ENCODE measurements around the gene HDAC2.
A peak's percentile ranks its signal among the peaks of the same experiment; 100 is the strongest.
"Not testable (repeated sequence)": the region's sequence is repeated elsewhere in the genome, so short reads cannot be mapped to it uniquely, and the experiment has no call there.

Gene HDAC2

DNA sequence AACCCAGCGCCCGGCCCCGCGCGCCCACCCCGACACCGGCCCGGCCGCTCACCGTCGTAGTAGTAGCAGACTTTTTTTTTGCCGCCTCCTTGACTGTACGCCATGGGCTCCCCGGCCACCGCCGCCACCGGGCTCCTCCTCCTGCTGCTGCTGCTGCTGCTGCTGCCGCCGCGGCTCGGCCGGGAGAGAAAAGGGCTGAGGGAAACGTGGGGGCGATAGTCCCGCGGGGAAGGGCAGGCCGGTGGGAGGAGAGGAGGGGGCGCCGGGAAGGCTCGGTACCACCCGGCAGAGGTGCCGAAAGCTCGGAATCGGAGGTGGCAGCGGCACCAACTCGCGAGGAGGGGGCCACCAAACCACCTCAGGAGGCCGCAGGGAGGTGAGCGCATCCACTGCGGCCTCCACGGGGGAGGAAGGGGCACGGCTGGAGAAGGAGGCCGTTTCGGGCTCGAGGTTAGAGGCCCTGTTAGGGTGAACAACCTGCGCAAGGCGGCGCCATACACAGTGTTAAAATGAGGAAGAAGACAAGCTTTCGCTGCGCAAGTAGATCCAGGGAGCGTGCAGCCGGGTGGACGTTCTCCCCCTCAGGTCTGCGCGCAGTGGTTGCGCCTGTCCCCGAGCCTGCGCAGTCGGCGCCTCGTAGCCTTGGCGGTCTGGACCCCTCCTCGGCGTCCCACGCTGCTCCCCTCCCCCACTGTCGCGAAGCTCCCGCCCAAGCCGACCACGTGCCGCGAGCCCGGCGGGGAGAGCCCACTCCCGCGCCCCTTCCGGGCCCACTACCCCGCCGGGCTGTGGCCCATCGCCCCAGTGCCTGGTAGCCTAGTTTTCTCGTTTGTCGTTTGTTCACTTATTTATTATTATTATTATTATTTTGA, at the start of gene HDAC2:
HDAC2 (minus strand) TSS at position 344 of the 872 bp plus-strand sequence; CDS start at position 104, 240 bp downstream.
- peak; percentile 89 for DNase-seq

DNA sequence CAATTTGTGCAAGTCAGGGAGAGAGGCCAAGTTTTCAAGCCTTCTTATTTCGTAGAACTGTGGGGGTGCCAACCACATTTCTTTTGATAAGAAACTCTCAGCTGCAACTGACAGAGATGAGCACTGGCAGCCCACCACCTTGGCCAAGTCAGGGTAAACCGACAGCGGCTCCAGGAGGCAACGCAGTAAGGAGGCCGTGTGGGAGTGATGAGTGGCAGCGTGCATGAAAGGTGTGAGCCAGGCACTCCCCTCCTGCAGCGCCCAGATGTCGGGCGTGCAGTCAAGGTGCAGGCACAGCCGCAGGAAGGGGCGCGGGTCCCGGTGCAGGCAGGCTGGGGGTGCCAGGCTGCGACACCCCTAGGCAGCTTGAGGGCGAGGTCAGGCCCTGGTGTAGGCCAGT, 49.2 kb upstream of the HDAC2 start:
- DNase-seq, result no peak

DNA sequence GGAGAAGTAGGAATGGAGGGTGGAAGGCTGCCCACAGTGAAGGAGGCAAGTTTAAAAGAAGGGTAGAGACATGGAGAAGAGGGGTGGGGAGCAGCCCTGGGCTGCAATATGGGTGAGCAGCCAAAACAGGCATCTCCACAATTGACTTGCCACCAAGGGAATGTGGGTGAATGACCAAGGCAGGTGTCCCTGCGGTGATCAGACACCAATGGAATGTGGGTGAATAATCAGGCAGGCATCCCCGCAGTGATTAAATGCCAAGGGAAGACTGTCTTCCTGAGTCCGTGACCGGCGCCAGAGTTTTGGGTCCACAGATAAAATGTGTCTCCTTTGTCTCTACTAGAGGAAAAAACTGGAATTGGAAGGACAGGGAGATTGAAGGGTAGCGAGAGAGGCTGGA, 46.2 kb upstream of the HDAC2 start:
- DNase-seq, result not testable (repeated sequence)

DNA sequence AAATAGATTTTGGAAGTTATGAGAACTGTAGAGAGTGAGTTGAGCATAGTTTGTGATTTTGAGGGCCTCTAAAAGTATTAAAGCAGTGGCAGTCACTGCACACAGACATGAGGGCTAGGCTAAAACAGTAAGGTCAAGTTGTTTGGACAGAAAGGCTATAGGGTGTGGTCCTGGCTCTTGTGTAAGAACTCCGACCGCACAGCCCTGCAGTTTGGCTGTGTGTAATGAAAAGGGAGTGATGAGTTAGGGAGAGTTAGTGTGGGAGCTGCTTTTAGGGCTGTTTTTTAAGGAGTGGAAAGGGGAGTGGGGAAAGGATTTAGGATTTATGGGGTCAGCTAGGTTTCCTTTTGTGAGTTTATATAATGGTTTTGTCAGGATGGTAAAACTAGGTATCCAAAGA, 43.2 kb upstream of the HDAC2 start:
- not testable (repeated sequence) for DNase-seq

DNA sequence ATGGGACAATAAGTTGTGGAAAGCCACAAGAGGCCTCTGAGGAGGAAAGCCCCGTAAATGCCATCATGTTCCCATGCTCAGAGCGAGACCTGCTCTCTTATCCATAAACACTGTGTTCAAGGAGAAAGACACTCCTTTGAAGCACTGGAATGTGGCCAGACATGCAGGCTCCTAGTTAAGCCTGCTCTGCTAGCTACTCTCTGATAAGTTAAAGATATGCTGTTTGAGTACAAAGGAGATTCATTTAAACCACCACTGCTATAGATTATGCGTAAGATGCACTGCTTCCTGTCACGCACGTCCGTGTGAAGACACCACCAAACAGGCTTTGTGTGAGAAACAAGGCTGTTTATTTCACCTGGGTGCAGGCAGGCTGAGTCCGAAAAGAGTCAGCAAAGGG, 40.5 kb upstream of the HDAC2 start:
- DNase-seq, result not testable (repeated sequence)

DNA sequence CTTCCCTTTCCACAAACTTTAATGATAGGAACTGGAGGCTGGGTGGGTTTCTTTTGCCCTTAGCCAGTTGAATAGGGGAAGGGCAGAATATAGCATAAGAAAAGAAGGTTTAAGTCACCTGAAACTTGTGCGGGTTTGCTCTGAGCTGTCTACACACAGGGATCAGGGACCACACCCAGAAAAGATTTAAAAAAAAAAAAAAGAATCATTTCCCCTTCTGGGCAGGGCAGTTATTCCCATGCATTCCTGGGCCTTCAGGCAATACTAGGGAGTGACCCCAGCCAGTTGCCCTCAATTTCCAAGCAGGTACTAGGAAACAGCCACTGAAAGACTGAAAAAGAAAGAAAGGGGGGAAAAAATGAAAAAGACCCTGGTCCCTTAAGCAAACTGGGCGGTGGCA, 39.6 kb upstream of the HDAC2 start:
- DNase-seq, result no peak

DNA sequence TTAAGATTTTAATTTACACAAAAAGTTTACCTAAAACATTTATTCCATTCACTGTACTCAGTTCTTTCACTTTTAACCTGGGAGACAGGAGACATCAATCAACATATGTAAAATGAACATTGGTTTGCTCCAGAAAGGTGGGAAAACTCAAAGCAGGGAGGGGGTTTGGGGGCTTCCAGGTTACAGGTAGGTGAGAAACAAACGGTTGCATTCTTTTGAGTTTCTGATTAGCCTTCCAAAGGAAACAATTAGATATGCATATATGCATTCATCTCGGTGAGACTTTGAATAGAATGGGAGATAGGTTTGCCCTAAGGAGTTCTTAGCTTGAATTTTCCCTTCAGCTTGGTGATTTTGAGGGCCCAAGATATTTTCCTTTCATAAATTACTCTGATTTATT, 38.2 kb upstream of the HDAC2 start:
- no peak for DNase-seq

DNA sequence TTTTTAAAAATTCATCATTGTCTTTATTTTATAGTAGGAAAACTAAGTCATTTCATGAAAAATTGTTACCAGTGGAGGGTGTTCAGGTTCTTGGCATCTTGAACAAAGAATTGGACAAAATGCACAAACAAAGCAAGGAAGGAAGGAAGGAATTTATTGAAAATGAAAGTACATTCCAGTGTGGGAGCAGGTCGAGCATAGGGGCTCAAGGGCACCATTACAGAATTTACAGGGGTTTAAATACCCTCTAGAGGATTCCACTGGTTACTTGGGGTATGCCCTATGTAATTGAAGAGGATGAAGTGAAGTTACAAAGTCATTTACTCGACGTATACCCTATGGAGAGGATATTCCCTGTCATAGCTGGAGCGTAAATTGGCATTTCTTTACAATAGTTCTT, 37.4 kb upstream of the HDAC2 start:
- no peak for DNase-seq

DNA sequence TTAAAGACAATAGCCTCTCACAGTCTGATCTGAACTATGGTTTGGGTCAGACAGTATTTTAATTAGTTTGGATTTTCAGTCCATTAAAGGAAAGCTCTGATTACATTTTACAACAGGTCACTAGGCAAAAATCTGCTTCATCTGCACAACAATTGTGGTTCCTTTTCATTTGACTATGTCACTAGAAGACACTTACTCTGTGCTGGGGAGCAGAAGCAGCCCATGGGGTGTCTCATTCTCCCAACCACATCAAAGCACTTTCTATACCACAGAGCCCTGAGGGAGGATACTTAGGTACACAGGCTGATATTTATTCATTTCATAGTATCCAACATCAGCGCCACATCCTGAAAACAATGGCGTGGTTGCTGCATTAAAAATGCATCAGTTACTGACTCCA, 36.6 kb upstream of the HDAC2 start:
- DNase-seq, result no peak

DNA sequence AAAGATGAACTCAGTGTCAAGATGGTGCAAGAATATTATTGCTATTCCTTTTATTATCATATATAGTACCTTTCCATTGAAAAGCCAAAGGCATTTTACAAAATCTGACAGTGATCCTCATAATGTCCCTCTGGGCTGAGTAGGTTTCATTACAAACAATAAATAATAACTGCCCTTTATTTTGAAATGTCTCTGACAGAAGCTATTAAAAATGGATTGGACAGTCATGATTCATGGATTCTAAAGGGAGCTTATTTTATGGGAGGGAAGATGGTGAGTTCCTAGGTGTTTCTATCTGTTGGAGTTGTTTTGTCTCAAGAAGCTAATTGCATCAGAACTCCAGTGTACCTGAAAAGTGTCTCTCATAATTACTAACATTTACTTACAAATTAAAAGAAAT, 30.4 kb upstream of the HDAC2 start:
- no peak for DNase-seq

DNA sequence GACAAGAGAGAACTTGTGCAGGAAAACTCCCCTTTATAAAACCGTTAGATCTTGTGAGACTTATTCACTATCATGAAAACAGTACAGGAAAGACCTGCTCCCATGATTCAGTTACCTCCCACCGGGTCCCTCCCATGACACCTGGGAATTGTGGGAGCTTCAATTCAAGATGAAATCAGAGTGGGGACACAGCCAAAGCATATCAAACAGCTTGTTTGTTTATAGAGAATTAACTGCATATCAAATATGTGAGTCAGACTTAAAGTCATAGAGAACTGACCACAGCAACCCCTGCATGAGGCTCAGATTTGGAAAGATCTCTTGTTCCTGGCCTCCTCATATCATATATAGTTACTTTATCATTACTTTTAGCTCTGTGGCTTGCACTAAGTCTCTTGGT, 29.1 kb upstream of the HDAC2 start:
- DNase-seq, result no peak

DNA sequence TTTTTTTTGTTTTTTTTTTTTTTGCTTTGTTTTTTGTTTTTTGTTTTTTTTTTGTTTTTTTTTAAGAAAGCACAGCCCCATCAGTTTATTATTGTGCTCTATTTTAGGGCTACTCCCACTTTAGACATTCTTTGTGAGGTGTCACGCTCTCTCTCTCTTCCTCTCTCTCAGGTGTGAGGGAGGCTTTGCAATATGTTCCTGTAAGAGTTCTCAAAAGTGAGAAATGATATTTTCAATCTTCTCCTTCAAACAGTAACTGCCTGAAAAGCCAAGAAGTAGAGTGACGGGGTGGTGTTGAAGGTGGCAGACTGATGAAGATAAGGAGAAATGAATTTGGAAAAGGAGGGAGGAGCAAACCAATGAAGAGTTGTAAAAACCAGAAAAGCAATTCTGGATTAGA, 28.3 kb upstream of the HDAC2 start:
- no peak for DNase-seq

DNA sequence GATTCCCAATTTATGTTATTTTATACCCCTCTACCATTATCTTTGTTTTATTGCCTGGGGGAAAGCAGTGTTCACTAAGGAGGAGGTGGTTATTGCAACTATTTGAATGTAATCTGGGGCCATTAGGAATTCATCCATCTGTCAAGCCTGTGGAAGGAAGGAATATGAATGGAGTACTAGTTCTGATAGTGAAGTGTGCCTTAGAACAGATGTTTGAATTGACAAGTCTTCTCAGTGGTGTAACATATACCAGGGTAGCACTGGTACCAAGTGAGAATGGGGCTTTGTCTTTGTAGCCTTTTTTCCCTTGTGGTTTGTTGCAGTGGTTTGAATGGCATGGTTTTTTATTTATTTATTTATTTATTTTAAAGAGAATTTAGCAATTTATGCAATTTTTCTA, 27.9 kb upstream of the HDAC2 start:
- DNase-seq, result no peak

DNA sequence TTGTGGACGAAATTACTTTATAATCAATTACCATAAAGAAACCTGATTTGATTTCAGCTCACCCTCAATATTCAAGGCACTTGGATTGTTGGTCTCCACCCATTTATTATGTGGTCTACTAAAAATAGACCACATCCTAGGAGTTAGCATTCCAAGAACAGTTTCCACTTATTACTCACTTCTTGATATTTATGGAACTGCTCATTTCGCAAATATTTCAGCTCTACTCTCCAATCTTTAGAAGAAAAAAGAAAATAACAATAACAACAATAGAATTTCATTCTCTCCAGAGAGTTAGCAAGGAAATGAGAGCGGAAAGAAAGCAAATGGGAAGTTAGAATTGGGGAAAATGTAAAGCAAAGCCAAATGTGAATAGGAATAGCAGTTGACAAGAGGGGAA, 26.2 kb upstream of the HDAC2 start:
- no peak for DNase-seq

DNA sequence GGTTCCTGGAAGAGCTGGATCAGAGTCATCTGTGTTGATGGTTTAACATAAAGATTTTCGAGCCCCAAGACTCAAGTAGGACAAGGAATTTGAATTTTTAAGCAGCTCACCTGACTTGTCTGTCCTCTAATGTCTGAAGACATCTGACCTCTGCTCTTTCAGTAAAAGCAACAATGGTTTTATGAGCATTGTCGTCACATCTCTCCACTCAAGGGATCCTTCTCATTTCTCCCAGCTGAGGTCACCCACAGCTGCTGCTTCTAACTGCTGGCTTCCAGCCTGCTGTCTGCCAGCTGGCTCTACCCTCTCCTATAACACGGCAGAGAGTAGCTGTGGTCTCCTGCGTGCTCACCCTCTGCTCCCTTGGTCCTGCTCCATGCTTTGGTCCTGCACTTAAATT, 24.7 kb upstream of the HDAC2 start:
- peak; percentile 62 for DNase-seq

DNA sequence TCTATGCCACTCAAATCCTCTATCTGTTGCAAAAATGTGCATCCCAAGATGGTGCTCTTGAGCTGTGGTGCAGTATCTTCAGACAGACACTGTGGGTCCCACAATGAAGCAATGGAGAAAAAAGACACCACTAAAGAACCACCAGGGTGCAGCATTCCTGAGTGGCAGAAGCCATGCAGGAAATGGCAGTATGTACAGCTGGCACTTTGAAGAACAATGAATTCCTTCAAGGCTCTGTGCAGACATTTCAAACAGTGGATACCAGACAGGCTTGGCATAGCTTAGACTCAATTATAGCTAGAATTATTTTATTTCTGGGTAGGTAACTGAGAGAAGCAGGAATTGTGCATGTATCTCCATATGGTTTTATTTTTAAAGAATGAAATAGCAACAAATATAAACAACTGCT, 24.0 kb upstream of the HDAC2 start:
- DNase-seq, result peak; percentile 46

DNA sequence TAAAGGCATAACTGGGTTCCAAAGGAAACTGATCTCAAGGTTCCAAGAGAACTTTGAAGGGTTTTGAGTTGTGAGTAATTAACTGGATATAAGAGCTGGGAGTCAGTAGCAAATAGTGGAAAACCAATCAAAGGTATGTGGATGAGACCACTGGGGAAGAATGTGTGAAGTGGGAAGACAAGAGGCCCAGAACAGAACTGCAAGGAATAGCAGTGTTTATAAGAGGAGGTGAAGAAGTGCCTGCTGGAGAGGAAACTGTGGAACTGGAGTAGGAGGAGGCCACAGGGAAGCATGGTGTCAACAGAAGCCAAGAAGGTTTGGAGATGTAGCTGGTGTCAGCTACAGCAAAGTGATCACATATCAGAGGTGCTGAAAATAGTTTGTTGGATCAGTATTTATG, 18.7 kb upstream of the HDAC2 start:
- DNase-seq, result no peak

DNA sequence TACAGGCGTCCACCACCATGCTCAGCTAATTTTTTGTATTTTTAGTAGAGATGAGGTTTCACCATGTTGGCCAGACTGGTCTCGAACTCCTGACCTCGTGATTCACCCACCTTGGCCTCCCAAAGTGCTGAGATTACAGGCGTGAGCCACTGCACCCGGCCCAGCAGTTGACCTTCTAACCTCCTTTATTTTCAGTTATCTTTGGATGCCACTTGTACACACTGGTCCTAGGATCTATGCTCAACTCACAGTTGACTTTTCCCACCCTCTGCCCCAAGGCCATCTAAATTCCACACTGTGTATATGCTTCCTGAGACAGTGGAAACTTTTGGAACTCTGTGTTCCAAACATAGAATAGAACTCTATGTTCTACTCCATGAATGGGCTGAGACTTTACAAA, 11.7 kb upstream of the HDAC2 start:
- DNase-seq, result not testable (repeated sequence)

DNA sequence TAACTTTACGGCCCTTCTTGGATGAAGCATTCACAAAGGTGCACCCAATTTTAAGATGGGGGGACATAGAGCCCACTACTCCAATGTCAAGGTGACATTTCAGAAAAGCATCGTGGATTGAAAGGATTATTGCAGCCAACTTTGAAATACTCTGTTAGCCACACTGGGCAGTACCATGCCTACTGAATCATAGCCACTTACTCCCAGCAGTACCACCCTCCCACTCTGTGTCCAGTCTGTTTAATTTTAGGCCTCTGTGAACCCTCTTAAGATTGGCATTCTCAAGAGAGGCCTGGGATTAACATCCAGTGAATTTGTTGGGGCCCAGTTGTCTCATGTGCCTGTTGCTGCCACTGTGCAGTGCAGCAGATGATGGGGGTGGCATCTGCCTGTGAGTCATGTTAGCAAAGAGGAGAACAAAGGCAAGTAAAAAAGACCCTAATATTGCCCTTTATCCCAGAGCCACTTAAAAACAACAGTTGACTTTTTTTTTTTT, 11.2 kb upstream of the HDAC2 start:
- DNase-seq, result no peak

DNA sequence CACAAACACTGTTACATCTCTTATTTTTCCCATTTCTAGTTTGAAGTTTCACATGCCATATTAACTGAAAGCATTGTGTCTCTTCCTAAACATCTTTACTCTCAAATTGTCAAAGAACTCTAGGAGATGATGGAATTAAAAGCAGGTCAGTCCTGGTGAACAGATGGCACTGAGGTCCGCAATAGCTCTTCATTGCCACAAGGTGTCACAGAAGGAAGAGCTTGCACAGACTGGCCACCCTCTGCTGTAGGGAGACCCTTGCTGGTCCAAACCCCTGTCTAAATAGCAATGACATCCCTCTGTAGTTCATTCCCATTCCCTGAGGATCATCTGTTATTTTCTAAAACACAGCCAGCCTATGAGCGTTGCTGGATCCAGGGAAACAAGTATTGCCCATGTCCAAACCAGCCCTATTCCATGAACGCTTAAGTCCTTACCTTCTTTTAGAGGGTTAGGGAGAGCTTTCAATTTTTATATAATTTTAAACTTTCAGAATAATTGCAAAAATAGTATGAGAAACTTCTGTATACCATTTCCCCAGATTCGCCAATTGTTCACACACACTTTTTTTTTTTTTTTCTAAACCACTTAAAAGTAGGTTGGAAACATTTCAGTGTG, 10.1 kb upstream of the HDAC2 start:
- peak; percentile 39 for DNase-seq

DNA sequence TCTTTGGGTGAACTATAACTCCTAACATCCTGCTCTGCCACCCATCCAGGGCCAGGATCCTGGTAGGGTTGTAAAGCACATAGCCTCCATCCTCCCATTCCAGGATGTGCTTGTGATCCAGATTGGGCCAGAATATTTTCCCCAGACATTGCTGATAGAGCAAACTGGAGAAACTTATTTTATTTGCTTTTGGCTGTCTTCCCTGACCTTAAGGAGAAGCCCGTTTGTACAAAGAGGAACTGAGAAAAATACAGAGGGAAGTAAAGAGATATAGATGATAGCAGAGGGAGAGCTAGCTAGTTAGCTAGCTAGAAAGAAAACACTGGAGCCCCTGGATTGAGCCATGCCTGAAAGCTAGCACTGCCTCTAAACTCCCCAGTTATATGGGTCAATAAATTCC, 9.0 kb upstream of the HDAC2 start:
- no peak for DNase-seq

DNA sequence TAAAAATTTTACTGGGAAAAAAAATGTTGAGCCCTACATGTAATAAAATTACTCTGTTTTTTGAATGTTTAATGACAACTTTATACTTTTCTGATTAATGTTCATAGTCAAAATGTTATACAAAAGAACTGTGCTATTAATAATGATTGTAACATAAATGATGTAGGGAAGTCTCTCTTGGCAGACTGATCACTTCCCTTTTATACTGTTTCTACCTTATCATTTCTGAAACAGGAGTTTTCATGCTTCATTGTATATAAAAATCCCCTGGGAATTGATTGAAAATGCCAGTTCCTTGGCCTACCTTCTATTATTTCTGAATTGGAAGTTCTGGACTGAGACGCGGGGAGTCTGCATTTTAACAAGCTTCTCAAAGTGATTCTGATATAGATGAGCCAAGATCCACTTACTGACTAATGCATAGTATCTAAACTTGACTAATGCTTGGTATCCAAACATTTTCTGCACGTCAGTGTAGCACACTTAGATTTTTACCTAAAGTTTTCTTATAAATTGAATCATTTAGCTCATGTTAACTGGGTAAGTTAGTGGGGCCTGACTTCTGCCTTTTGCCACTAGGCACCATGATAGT, 7.2 kb upstream of the HDAC2 start:
- DNase-seq, result no peak

DNA sequence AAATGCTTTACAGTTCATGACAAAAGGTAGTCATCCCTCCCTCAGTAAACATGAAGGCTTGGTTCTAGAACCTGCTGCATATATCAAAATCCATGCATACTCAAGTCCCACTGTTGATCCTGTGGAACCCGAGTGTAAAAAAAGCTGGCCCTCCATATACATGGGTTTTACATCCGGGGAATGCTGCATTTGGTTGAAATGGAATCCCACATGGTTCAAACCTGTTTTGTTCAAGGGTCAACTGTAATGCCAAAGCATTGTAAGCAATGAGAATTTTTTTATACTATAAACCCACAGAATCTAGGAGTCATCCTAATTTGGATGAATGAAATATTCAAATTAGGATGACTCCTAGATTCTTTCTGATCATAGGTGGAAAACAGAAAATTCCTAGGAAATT, 5.9 kb upstream of the HDAC2 start:
- DNase-seq, result no peak

DNA sequence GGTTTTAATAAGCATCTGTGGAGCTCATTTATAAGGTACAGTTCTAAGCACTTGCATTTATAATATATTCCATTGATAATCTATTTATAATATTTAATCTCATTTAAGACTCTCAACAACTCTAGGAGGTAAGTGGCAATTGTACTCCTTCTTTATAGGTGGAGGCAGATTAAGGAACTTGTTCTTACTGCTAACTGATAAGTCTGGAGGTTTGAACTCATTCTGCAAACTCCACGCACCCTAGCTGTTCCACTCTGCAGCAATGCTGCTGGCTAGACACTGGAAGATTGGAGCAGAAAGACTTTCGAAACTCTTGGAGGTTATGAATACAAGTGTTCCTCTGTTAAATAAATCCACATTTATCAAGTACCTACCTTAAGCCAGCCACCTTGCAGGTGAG, 793 bp upstream of the HDAC2 start:
- no peak for DNase-seq

Measured in NCI-H345 (cell line).